ENCODE measurements around the gene SPTBN1.
"Not testable (repeated sequence)": the region's sequence is repeated elsewhere in the genome, so short reads cannot be mapped to it uniquely, and the experiment has no call there.

Gene SPTBN1

DNA sequence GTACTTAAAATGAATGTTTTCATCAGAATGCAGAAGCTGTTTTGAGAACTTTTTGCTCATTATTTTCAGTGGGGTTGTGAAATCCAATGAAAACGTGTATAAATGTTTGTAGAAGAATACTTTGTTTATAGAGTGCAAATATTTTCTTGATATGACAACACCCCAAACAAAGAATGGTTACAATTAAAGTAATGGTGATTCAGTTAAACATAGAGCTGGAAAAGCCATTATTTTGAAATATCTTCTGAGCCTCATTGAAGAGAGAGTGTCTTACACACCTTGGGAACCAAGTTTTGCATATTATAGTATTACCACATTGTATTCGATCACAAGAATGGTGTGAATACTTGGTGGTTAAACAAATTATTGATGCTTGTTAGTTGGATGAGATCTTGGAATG is 48.7 kb downstream of the SPTBN1 start:
- no peak for DNase-seq

DNA sequence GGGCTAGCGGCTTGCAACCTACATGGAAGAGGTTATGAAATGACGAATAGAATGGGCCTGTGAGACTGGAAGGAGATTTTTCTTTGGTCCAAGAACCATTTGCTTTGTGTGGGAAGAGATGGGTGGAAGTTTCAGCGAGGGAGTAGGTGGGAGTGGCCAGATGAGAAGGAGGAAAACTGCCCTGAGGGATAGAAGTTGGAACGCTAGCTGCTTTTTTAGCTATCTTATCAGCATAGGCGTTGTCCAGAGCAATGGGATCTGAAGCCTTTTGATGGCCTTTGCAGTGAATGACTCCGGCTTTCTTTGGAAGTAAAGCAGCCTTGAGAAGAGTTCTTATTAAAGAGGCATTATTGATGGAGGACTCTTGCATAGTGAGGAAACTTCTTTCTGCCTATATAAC is 52.4 kb downstream of the SPTBN1 start:
- no peak for DNase-seq

DNA sequence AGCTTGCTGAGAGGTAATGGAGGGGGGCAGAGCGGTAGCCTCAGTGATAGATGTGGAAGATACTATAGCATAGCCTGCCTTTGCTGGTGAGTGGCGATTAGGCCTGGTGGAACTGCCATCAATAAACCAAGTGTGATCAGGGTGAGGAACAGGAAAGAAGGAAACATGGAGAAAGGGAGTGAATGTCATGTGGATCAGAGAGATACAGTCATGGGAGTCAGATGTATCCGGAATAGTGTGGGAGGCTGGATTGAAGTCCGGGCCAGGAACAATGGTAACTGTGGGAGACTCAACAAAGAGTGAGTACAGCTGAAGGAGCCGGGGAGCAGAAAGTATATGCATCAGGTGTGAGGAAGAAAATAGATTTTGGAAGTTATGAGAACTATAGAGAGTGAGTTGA is 52.9 kb downstream of the SPTBN1 start:
- DNase-seq, result not testable (repeated sequence)

GRCh38 chr2:54510916-54511315 is 54.8 kb downstream of the SPTBN1 start:
- DNase-seq, result no peak

- DNase-seq, result no peak
Measured at GRCh38 chr2:54512183-54512582, 56.1 kb downstream of the SPTBN1 start.

- no peak for DNase-seq
Measured at GRCh38 chr2:54512663-54513362, 56.7 kb downstream of the SPTBN1 start.

DNA sequence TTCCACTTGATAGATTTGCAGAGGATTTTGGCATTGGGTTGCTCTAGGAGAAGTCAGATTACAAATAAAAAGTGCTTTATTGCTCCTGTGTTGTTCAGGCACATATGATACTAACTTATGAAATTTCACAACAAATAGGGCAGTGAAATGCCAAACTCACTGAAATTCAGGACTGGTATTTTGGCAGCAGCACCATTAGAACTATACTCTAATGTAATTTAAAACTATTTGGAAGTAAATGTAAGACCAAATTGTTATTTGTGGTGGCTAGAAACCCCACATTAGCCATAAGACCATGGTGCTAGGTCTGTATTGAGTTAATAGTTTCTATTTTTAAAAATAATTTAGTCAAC is 57.2 kb downstream of the SPTBN1 start:
- no peak for DNase-seq

- DNase-seq, result no peak
Measured at GRCh38 chr2:54514822-54515569, 58.9 kb downstream of the SPTBN1 start.

- DNase-seq, result no peak
Measured at GRCh38 chr2:54516842-54517241, 60.7 kb downstream of the SPTBN1 start.

DNA sequence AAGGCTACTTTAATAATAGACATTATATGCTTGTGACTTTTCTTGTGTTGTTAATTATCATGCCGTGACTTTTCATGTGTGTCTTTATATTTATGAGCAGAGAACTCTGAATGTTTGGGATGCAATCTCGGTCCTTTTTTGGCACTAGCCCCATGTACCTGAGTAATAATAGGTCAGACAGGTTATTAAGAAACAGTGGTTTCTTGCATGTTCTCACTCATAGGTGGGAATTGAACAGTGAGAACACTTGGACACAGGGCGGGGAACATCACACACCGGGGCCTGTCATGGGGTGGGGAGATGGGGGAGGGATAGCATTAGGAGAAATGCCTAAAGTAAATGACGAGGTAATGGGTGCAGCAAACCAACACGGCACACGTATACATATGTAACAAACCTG is 61.9 kb downstream of the SPTBN1 start:
- DNase-seq, result not testable (repeated sequence)

GRCh38 chr2:54518430-54518829 is 62.3 kb downstream of the SPTBN1 start:
- DNase-seq, result no peak

- DNase-seq, result no peak
Measured at GRCh38 chr2:54519841-54520459, 63.8 kb downstream of the SPTBN1 start.

GRCh38 chr2:54520687-54521086 is 64.6 kb downstream of the SPTBN1 start:
- DNase-seq, result no peak

DNA sequence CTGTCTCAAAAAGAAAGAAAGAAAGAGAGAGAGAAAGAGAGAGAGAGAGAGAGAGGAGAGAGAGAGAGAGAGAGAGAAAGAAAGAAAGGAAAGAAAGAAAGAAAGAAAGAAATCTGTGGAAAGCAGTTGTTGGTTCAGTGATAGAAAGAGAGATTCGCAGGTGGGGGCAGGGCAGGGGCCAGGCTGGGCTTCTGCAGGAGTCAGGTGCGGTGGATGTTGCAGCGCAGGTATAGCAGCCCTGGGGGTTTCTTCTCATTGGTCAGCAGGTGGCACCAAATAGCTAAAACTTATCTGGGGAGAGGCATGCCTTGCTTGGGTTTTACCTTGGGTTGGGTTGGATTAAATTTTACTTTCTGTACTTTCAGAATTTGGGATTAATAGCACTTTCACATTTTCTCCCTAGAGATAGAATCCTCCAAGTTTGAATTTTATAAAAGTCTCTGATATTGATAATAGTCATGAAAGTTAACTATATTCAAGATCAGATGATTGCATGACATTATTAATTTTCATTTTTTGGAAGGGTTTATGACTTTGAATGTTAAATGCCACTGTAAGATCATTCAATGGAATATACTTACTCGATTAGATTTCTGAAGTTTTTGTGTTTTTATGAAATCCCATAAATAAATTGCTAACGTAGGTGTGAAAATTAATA is 66.6 kb downstream of the SPTBN1 start:
- no peak for DNase-seq

GRCh38 chr2:54523324-54523959 is 67.3 kb downstream of the SPTBN1 start:
- no peak for DNase-seq

DNA sequence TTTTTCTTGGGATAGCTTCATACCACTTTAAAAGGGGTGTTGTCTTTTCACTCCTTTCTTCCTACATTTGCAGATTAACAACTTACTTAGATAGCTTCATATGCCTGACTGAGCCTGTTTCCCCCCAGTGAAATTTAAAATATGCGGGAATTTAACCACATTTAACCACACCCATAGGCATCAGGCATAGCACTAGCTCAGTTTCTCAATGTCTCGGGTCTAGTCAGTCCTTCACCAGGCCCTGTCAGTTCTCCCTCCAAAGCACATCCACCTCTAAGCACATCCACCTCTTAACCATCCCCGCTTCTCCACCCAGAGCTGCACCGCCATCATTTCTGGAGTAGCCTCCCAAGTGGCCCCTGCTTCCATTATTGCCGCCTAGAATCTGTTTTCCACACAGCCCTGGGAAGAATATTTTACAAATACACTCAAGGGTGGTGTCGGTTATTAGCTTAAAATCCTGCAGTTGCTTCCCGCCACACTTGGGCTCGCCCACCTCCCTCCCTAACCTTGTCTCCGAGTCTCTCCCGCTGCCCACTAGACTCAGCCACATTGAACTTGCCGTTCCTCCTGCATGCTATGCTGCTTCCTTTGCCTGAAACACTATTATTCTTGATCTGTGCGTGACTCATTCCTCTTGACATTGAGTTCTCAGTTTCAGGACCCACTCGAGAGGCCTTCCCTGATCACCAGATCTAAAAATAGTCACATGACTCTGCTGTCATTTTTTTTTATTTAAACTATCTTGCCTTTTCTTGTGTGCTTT is 68.3 kb downstream of the SPTBN1 start:
- no peak for DNase-seq

DNA sequence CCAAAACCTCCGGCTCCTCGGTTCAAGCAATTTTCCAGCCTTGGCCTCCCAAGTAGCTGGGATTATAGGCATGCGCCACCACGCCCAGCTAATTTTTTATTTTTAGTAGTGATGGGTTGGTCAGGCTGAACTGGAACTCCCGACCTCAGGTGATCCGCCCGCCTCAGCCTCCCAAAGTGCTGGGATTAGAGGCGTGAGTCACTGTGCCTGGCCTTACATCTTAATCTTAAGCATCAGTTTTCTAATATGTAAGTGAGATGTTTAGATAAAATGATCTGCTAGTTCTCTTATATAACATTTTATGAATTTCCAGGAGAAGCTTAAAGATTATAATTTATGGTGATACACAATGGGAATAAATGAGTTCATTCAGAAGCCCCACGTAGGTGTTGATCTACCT is 69.2 kb downstream of the SPTBN1 start:
- no peak for DNase-seq

DNA sequence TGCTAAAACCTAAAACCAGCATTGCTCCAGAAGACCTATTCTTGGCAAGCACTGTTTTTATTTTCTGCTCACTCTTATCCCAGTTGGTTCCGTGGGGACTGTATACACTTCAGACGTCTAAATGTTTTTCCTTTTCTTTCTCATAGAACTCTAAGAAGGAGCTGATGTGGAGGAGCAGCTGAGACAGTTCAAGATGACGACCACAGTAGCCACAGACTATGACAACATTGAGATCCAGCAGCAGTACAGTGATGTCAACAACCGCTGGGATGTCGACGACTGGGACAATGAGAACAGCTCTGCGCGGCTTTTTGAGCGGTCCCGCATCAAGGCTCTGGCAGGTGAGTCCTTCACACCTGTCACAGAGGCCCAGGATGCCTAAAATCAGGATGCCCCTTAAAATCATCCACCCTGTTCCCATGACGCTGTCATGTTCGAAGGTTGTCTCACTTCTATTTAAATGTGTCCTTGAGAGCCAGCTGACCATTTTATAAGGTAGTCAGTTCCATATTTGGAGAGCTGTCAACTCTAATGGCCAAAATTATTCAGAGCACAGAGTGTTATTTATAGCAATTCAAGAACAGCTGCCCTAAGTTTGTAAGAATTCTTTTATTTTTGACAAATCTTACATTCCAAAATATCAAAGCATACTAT is 70.2 kb downstream of the SPTBN1 start:
- no peak for DNase-seq

DNA sequence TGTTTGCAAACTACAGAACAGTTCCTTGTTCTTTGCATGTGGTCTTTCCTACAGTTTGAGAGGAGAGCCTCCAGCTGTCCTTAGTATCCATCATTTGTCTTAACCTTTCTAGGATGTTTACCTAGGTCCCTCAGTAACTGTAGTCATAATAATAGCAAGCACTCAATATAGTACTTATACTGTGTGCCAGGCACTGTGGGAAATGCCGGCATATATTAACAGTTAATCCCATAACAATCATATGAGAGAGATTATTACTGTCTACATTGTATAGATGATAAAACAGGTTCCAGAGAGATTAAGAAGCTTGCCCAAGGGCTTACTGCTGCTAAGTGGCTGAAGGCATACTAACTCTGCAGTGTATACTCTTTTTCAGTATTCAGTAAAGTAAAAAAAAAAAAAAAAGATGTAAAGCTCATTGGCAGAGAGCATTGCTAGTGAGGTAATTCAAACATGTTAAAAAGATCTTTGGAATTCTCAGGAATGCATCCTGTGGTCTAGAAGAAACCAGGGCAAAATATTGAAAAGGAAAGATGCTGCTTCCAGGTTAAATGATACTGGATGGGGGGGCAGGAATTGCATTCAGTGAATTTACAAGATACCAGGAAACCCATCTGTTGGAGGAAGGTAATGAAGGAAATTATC is 72.3 kb downstream of the SPTBN1 start:
- no peak for DNase-seq

- not testable (repeated sequence) for DNase-seq
Measured at GRCh38 chr2:54529518-54529917, 73.4 kb downstream of the SPTBN1 start.

DNA sequence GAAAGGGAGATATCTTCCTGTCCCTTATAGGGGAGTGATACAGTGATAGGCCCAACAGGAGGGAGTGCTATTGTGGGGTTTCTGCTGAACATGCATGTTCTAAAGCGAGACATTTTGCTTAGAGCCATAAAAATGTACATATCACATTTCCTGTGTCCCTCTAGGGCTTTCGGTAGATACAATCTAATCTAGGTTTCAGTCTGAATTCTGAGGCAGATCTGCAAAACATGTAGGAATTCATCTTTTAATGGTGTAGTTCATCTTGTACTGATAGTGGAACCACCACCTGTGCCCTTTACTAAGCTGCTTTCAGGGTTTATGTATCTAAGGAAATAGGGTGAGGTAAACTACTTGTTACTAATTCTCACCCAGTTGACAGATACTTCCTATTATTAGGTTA is 73.8 kb downstream of the SPTBN1 start:
- DNase-seq, result no peak
